ENCODE results near the gene NDUFS2. TPM values are rescaled to one million over a fixed set of nuclear protein-coding genes. Genes with fewer than 3 reads are reported as not detected.

Gene NDUFS2
- total RNA-seq, 1 donor from 2014 or later = 124 TPM

DNA sequence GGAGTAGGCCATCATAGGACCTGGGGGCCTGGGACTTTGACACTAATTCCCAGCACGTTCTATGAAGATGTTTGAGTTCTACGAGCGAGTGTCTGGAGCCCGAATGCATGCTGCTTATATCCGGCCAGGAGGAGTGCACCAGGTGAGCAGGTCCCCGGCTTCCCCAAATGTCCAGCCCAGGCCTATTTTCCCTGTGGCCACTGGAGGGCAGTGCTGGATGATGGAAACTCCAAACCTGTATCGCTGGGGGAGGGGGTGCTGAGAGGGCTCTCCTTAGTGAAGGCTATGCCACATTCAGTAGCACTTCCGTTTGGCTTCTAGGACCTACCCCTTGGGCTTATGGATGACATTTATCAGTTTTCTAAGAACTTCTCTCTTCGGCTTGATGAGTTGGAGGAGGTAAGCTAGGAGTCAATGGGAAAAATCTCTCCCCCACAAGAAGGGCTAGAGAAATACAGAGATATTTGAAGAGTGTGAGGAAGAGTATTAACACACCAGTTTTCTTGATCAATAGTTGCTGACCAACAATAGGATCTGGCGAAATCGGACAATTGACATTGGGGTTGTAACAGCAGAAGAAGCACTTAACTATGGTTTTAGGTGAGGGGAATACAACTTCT lies 7.7 kb downstream of the NDUFS2 start:
- DNase-seq (ENCODE audit: low read depth) = no peak
- TF ChIP-seq, protein P1, sequence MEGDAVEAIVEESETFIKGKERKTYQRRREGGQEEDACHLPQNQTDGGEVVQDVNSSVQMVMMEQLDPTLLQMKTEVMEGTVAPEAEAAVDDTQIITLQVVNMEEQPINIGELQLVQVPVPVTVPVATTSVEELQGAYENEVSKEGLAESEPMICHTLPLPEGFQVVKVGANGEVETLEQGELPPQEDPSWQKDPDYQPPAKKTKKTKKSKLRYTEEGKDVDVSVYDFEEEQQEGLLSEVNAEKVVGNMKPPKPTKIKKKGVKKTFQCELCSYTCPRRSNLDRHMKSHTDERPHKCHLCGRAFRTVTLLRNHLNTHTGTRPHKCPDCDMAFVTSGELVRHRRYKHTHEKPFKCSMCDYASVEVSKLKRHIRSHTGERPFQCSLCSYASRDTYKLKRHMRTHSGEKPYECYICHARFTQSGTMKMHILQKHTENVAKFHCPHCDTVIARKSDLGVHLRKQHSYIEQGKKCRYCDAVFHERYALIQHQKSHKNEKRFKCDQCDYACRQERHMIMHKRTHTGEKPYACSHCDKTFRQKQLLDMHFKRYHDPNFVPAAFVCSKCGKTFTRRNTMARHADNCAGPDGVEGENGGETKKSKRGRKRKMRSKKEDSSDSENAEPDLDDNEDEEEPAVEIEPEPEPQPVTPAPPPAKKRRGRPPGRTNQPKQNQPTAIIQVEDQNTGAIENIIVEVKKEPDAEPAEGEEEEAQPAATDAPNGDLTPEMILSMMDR (conservative IDR thresholded peaks at IDR 0.05; ENCODE audit: low read depth, low read length) = peak; percentile 96
- H3K4me3 ChIP-seq (ENCODE audit: low read depth, low read length) = no peak overlapping the region

DNA sequence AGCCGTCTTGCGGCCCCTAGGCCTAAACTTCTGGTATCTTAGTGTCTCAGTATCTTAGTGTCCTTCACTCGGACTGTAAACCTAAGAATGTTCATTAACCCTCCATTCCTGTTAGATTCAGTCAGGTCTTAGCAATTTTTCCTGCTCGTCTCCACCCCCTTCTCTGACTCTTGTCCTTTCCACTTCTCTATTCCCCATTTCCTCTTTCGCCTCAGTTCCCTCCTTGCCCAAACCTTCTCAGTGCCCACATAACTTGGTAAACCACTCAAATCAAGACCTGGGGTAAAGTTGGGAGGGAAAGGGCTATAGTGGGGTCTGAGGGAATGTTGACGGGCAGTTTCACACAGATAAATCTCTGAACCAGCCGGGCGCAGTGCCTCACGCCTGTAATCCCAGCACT lies 12.2 kb downstream of the NDUFS2 start:
- DNase-seq (ENCODE audit: low read depth) = no peak
- TF ChIP-seq, protein P1 (conservative IDR thresholded peaks at IDR 0.05; ENCODE audit: low read depth, low read length) = no peak
- H3K4me3 ChIP-seq (ENCODE audit: low read depth, low read length) = no peak overlapping the region

DNA sequence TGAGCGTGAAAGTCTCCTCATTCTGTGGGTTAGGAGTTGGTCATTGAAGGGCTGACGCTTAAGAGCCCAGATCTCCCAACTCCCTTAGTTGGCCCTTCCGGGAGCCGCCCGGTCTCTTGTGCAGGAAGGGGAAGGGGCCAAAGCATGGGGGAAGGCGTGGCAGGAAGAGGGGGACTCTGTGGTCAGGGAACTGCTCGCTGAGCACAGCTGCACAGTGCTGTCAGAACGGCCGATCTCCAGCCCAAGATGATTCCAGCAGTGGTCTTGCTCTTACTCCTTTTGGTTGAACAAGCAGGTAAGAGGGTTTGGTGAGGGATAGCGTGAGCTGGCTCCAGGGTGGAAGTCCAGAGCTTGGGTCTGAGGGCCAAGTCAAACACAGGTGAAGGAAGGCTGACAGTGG lies 12.9 kb downstream of the NDUFS2 start, which contains the start of gene FCER1G:
FCER1G (plus strand) TSS at position 220 of the 400 bp plus-strand sequence; CDS start at position 247, 27 bp downstream.
- H3K4me3 ChIP-seq (ENCODE audit: low read depth, low read length) = no peak within 1 kb of the TSS
- TF ChIP-seq, protein P1 (conservative IDR thresholded peaks at IDR 0.05; ENCODE audit: low read depth, low read length) = no peak
- DNase-seq (ENCODE audit: low read depth) = no peak

DNA sequence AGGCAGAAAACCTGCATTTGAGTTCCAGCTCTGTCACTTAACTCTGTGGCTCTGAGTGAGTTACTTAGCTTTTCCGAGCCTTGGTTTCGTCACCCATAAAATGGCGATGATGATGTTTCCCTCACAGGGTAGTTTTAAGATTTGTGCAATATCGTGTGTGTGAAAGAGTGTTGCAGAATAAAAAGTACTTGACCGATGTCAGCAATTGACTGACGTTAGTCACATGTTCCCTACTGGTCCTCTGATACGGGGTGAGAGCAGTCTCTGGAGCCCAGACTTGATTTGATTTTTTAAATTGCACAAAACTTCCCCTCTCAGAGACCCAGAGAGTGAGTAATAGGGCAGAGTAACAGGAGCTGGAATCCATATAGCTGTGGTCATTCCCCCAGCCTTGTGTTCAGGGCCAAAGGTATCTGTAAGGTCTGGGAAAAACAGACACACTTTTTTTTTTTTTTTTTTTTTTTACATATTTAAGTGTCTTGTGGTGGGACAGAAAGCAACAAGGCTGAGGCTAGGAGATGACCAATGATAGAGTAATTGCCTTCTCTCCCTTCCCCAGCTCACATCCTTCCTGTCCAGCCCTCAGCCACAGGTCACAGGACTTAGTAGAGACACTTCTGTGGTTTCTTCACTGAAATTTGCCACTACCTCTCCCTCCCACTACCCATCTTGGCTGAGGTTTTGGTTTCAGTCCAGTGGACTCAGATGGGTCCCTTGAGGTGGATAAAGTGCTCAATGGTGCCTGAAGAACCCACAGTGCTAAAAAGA lies 15.0 kb downstream of the NDUFS2 start:
- no peak for DNase-seq (ENCODE audit: low read depth)
- no peak overlapping the region for H3K4me3 ChIP-seq (ENCODE audit: low read depth, low read length)
- TF ChIP-seq, protein P1 (conservative IDR thresholded peaks at IDR 0.05; ENCODE audit: low read depth, low read length) = no peak

DNA sequence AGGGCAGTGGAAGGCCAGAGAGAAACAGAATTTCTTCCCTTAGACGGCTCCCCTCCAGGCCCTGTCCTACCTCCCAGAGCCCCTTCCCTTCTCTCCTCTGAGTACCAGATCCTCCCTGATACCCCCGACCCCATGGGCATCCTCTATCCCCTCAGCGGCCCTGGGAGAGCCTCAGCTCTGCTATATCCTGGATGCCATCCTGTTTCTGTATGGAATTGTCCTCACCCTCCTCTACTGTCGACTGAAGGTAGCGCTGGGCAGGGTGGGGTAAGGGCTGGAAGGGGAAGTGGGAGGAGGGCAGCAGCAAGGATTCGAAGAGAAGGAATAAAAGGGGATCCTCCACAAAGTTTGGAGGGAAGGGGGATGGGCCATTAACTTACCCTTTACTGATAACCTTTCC lies 15.7 kb downstream of the NDUFS2 start:
- DNase-seq (ENCODE audit: low read depth) = no peak
- no peak overlapping the region for H3K4me3 ChIP-seq (ENCODE audit: low read depth, low read length)
- TF ChIP-seq, protein P1 (conservative IDR thresholded peaks at IDR 0.05; ENCODE audit: low read depth, low read length) = no peak

DNA sequence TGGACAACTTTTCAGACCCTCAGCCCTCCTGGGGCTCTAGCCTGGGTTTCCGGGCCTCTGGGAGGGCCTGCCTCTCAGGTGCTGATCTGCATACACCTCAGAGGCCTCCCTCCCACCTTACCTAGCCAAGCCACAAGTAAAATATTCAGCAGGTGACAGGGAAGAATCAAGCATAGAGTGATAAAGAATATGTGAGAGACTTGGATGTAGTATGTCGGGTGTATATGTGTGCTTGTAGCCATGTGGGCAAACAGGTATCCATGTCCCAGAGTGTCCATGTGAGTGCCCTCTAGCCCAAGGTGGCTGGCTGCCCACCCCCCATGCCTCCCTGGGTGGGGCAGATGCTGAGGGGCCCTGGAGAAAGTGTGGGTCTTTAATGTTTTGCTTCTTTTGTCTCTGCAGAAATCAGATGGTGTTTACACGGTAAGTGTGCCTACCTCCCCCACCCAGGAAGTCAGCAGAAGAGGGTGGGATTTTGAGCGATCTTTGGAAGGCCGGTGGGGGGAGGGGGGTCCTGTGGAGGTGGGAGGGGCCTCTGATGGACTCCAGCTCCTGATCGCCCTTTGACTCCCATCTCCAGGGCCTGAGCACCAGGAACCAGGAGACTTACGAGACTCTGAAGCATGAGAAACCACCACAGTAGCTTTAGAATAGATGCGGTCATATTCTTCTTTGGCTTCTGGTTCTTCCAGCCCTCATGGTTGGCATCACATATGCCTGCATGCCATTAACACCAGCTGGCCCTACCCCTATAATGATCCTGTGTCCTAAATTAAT lies 16.3 kb downstream of the NDUFS2 start:
- no peak for DNase-seq (ENCODE audit: low read depth)
- H3K4me3 ChIP-seq (ENCODE audit: low read depth, low read length) = no peak overlapping the region
- TF ChIP-seq, protein P1 (conservative IDR thresholded peaks at IDR 0.05; ENCODE audit: low read depth, low read length) = no peak

Measured in epithelial cell of proximal tubule (primary cell).